GM19467 (cell line): ENCODE measurements around the gene PTPRZ1.

Source experiments
- ATAC-seq: cut with Tn5 transposase; IDR thresholded peaks from one replicate; pipeline ENCODE4 v1.9.1; 2021; ENCODE audit warnings: mild to moderate bottlenecking, moderate library complexity; ENCODE audit not compliant: unreplicated experiment

The PTPRZ1 gene

GRCh38 chr7:121890833-121891232 is 17.9 kb downstream of the PTPRZ1 start:
- no peak for ATAC-seq

- ATAC-seq, result no peak
These were observed 18.8 kb downstream of the PTPRZ1 start for GRCh38 chr7:121891731-121892130.

GRCh38 chr7:121901026-121901425 is 28.1 kb downstream of the PTPRZ1 start:
- no peak for ATAC-seq

- ATAC-seq, result no peak
These were observed 31.2 kb downstream of the PTPRZ1 start for GRCh38 chr7:121904120-121904519.

GRCh38 chr7:121908042-121908441 is 35.1 kb downstream of the PTPRZ1 start:
- ATAC-seq, result no peak

- no peak for ATAC-seq
These were observed 36.9 kb downstream of the PTPRZ1 start for GRCh38 chr7:121909716-121910345.

- no peak for ATAC-seq
These were observed 41.1 kb downstream of the PTPRZ1 start for GRCh38 chr7:121913947-121914675.

GRCh38 chr7:121914676-121915279 is 41.8 kb downstream of the PTPRZ1 start:
- ATAC-seq, result no peak

GRCh38 chr7:121916211-121916610 is 43.2 kb downstream of the PTPRZ1 start:
- no peak for ATAC-seq

GRCh38 chr7:121919986-121920385 is 47.0 kb downstream of the PTPRZ1 start:
- ATAC-seq, result no peak

- ATAC-seq, result no peak
These were observed 51.6 kb downstream of the PTPRZ1 start for GRCh38 chr7:121924269-121925186.

- no peak for ATAC-seq
These were observed 58.4 kb downstream of the PTPRZ1 start for GRCh38 chr7:121931149-121931902.

GRCh38 chr7:121932768-121933167 is 59.8 kb downstream of the PTPRZ1 start:
- no peak for ATAC-seq

- ATAC-seq, result no peak
These were observed 64.1 kb downstream of the PTPRZ1 start for GRCh38 chr7:121936951-121937623.

GRCh38 chr7:121938429-121938996 is 65.6 kb downstream of the PTPRZ1 start:
- ATAC-seq, result no peak

GRCh38 chr7:121940918-121941317 is 68.0 kb downstream of the PTPRZ1 start:
- no peak for ATAC-seq

GRCh38 chr7:121941830-121942229 is 68.9 kb downstream of the PTPRZ1 start:
- no peak for ATAC-seq

GRCh38 chr7:121945066-121945465 is 72.1 kb downstream of the PTPRZ1 start:
- no peak for ATAC-seq

- no peak for ATAC-seq
These were observed 72.7 kb downstream of the PTPRZ1 start for GRCh38 chr7:121945480-121946236.
